DOHH2 (cell line): ENCODE results near the gene CXCL8.

Source experiments
- H3F3A ChIP-seq: fragments of 200-600 bp; sonication (generic), shearing (Covaris generic); 2 replicates; pipeline ENCODE4 v1.6.0; 2016; ENCODE audit warnings: antibody characterized with exemption, mild to moderate bottlenecking; ENCODE audit not compliant: control insufficient read depth, insufficient read depth
- H3K27ac ChIP-seq: fragments of 200-600 bp; sonication (generic); 2 replicates; pipeline ENCODE4 v1.5.1; 2014; ENCODE audit warnings: low read depth, mild to moderate bottlenecking, low read length, moderate library complexity
- H3K27me3 ChIP-seq: fragments of 200-600 bp; sonication (generic); 2 replicates; pipeline ENCODE4 v1.6.1; 2014; ENCODE audit warnings: mild to moderate bottlenecking, low read length, mixed read lengths; ENCODE audit not compliant: control insufficient read depth
- H3K36me3 ChIP-seq: fragments of 200-600 bp; sonication (generic); 2 replicates; pipeline ENCODE4 v1.6.1; 2014; ENCODE audit warnings: mild to moderate bottlenecking, low read length, moderate library complexity, mixed read lengths; ENCODE audit not compliant: control insufficient read depth
- H3K4me1 ChIP-seq: fragments of 200-600 bp; sonication (generic); 2 replicates; pipeline ENCODE4 v1.6.1; 2014; ENCODE audit warnings: mild to moderate bottlenecking, low read length, mixed read lengths; ENCODE audit not compliant: control insufficient read depth
- H3K4me2 ChIP-seq: fragments of 200-600 bp; sonication (generic); 2 replicates; pipeline ENCODE4 v1.6.0; 2014; ENCODE audit warnings: mild to moderate bottlenecking, low read length, moderate library complexity
- H3K4me3 ChIP-seq: fragments of 200-600 bp; sonication (generic); 2 replicates; pipeline ENCODE4 v1.5.1; 2014; ENCODE audit warnings: mild to moderate bottlenecking, low read length, mixed read lengths
- H3K79me2 ChIP-seq: fragments of 200-600 bp; sonication (generic); 2 replicates; pipeline ENCODE4 v1.6.1; 2014; ENCODE audit warnings: mild to moderate bottlenecking, low read length, mixed read lengths; ENCODE audit not compliant: control insufficient read depth
- H3K9me2 ChIP-seq: fragments of 200-600 bp; sonication (generic); replicated peaks from 2 replicates; pipeline ENCODE4 v1.6.1; 2014; ENCODE audit warnings: mild to moderate bottlenecking, low read length, mixed read lengths; ENCODE audit not compliant: control insufficient read depth
- H3K9me3 ChIP-seq: fragments of 200-600 bp; sonication (generic); 2 replicates; pipeline ENCODE4 v1.6.1; 2014; ENCODE audit warnings: antibody characterized with exemption, low read length, mixed read lengths; ENCODE audit not compliant: control insufficient read depth, insufficient read depth
- H4K20me1 ChIP-seq: fragments of 200-600 bp; sonication (generic); 2 replicates; pipeline ENCODE4 v1.6.0; 2014; ENCODE audit warnings: low read depth, mild to moderate bottlenecking, antibody characterized with exemption, low read length, moderate library complexity; ENCODE audit not compliant: control insufficient read depth, insufficient read depth
- CTCF ChIP-seq: fragments of 200-600 bp; sonication (generic); IDR thresholded peaks from one replicate; pipeline ENCODE4 v1.5.1; 2014; ENCODE audit warnings: antibody characterized with exemption, mild to moderate bottlenecking, low read depth, low read length; ENCODE audit not compliant: poor library complexity, severe bottlenecking
- EZH2phosphoT487 ChIP-seq: fragments of 200-600 bp; sonication (generic); IDR thresholded peaks from 2 replicates; pipeline ENCODE4 v1.6.1; 2017; ENCODE audit warnings: borderline replicate concordance, mild to moderate bottlenecking, antibody characterized with exemption, low read length, moderate library complexity, mixed read lengths

Gene CXCL8

GRCh38 chr4:73715659-73716058, 24.7 kb upstream of the CXCL8 start:
- no peaks in the 10 kb centered on the region for H3F3A ChIP-seq
- no peak overlapping the region for H3K4me3 ChIP-seq
- no peaks in the 10 kb centered on the region for H3K27me3 ChIP-seq
- H3K9me2 ChIP-seq, result no peaks in the 10 kb centered on the region
- no peaks in the 10 kb centered on the region for H3K9me3 ChIP-seq
- no peaks in the 10 kb centered on the region for H3K79me2 ChIP-seq
- H3K4me2 ChIP-seq, result no peak overlapping the region
- H4K20me1 ChIP-seq, result no peaks in the 10 kb centered on the region
- H3K4me1 ChIP-seq, result peaks cover 5% of the 10 kb centered on the region; the same call in 1 of the 2 replicates
- H3K36me3 ChIP-seq, result no peaks in the 10 kb centered on the region
- no peak for TF ChIP-seq CTCF
- no peak for TF ChIP-seq EZH2phosphoT487
- H3K27ac ChIP-seq, result no peak overlapping the region

GRCh38 chr4:73718375-73719373, 21.7 kb upstream of the CXCL8 start:
- TF ChIP-seq EZH2phosphoT487, result no peak
- no peak for TF ChIP-seq CTCF
- no peak overlapping the region for H3K27ac ChIP-seq

GRCh38 chr4:73721435-73721834, 18.9 kb upstream of the CXCL8 start:
- H3K27me3 ChIP-seq, result no peaks in the 10 kb centered on the region
- H3K9me2 ChIP-seq, result no peaks in the 10 kb centered on the region
- no peaks in the 10 kb centered on the region for H3F3A ChIP-seq
- no peak overlapping the region for H3K27ac ChIP-seq
- H3K4me2 ChIP-seq, result no peak overlapping the region
- H3K79me2 ChIP-seq, result no peaks in the 10 kb centered on the region
- H3K4me1 ChIP-seq, result peaks cover 5% of the 10 kb centered on the region; the same call in 1 of the 2 replicates
- H3K9me3 ChIP-seq, result no peaks in the 10 kb centered on the region
- no peaks in the 10 kb centered on the region for H4K20me1 ChIP-seq
- no peak overlapping the region for H3K4me3 ChIP-seq
- TF ChIP-seq CTCF (no peak), EZH2phosphoT487 (no peak)
- H3K36me3 ChIP-seq, result no peaks in the 10 kb centered on the region

More at GRCh38 chr4:73718375-73719373, 21.7 kb upstream of the CXCL8 start:
- no peak overlapping the region for H3K4me3 ChIP-seq
- no peaks in the 10 kb centered on the region for H3K9me3 ChIP-seq
- no peaks in the 10 kb centered on the region for H3K79me2 ChIP-seq
- no peak overlapping the region for H3K4me2 ChIP-seq
- no peaks in the 10 kb centered on the region for H3K36me3 ChIP-seq
- no peaks in the 10 kb centered on the region for H3K27me3 ChIP-seq
- H4K20me1 ChIP-seq, result no peaks in the 10 kb centered on the region
- H3F3A ChIP-seq, result no peaks in the 10 kb centered on the region
- H3K9me2 ChIP-seq, result no peaks in the 10 kb centered on the region
- peaks cover 5% of the 10 kb centered on the region; the same call in 1 of the 2 replicates for H3K4me1 ChIP-seq
